ENCODE results near the gene TMEM250. TPM values are rescaled to one million over a fixed set of nuclear protein-coding genes. Genes with fewer than 3 reads are reported as not detected.

TMEM250 gene
- total RNA-seq, 4 donors from 2014 or later: 28.7 to 66.1 (median 45.3) TPM

- Histone ChIP-seq H3K36me3 (peaks cover 0 to 36% of the 10 kb centered on the region in 2 donors), H3K4me1 (peaks cover 0 to 46% (median 10%) of the 10 kb centered on the region in 3 donors), H3K27ac (peak overlapping the region; percentile 62 to 98 (median 97)), H3K9me3 (no peaks in the 10 kb centered on the region), H3K27me3 (no peaks in the 10 kb centered on the region), H3K4me3 (peak overlapping the region; percentile 63 to 96)
- WGBS, 2 donors (ENCODE audit: low coverage in 1 of 2): 41% methylated on average over 5 of the region's 23 CpGs; no CpG with 5 or more reads in 1 of the 2 donors
- no peak for ATAC-seq
- TF ChIP-seq POLR2A (IDR thresholded peaks at IDR 0.05) (no peak), POLR2AphosphoS5 (IDR thresholded peaks at IDR 0.05) (no peak), EP300 (IDR thresholded peaks at IDR 0.05) (no peak)
- TF ChIP-seq, protein P1, sequence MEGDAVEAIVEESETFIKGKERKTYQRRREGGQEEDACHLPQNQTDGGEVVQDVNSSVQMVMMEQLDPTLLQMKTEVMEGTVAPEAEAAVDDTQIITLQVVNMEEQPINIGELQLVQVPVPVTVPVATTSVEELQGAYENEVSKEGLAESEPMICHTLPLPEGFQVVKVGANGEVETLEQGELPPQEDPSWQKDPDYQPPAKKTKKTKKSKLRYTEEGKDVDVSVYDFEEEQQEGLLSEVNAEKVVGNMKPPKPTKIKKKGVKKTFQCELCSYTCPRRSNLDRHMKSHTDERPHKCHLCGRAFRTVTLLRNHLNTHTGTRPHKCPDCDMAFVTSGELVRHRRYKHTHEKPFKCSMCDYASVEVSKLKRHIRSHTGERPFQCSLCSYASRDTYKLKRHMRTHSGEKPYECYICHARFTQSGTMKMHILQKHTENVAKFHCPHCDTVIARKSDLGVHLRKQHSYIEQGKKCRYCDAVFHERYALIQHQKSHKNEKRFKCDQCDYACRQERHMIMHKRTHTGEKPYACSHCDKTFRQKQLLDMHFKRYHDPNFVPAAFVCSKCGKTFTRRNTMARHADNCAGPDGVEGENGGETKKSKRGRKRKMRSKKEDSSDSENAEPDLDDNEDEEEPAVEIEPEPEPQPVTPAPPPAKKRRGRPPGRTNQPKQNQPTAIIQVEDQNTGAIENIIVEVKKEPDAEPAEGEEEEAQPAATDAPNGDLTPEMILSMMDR (IDR thresholded peaks at IDR 0.05): no peak
Measured at GRCh38 chr9:136117291-136117915, 1.3 kb downstream of the TMEM250 start.

GRCh38 chr9:136116360-136117098 lies 2.1 kb downstream of the TMEM250 start:
- H3K4me3 ChIP-seq: no peak overlapping the region
- no peaks in the 10 kb centered on the region for H3K9me3 ChIP-seq
- TF ChIP-seq POLR2A (IDR thresholded peaks at IDR 0.05): no peak
- TF ChIP-seq, protein P1 (IDR thresholded peaks at IDR 0.05): no peak
- TF ChIP-seq EP300 (IDR thresholded peaks at IDR 0.05): no peak
- TF ChIP-seq POLR2AphosphoS5 (IDR thresholded peaks at IDR 0.05): no peak
- WGBS, 2 donors (ENCODE audit: low coverage in 1 of 2): 86 to 94% methylated on average over 11 to 12 of the region's 69 CpGs
- no peaks in the 10 kb centered on the region for H3K27me3 ChIP-seq
- H3K36me3 ChIP-seq: peaks cover 0 to 36% of the 10 kb centered on the region in 2 donors
- peaks cover 0 to 48% (median 10%) of the 10 kb centered on the region in 3 donors for H3K4me1 ChIP-seq
- no peak for ATAC-seq
- H3K27ac ChIP-seq: peak overlapping the region in 2 of 4 donors; percentile 97

GRCh38 chr9:136115641-136116359 lies 2.9 kb downstream of the TMEM250 start:
- 100% methylated on average over 2 of the region's 22 CpGs; no CpG with 5 or more reads in 1 of the 2 donors for WGBS, 2 donors (ENCODE audit: low coverage in 1 of 2)
- H3K4me1 ChIP-seq: peaks cover 0 to 55% (median 10%) of the 10 kb centered on the region in 3 donors

DNA sequence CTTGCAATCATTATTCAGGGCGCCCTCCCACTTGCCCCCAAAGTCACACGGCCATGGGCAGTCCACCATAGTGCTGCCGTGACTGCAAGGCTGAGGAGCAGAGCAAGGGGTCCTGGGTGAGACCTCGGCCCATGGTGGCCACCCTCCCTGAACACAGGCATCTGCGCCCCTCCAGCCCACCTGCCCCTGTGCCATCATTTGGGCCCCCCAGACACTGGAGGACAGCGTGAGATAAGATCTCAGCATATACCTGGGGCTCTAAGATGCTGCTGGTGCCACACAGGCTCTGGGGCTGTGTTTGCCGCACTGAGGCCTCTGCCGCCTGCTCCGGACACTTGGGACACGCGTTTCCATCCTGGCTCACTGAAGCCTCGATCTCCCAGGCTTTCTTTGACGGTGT lies 3.5 kb downstream of the TMEM250 start:
- no peak for ATAC-seq

More at GRCh38 chr9:136115641-136116359, 2.9 kb downstream of the TMEM250 start:
- TF ChIP-seq POLR2A (IDR thresholded peaks at IDR 0.05): no peak
- TF ChIP-seq POLR2AphosphoS5 (IDR thresholded peaks at IDR 0.05): no peak
- no peak overlapping the region for H3K4me3 ChIP-seq
- H3K27ac ChIP-seq: no peak overlapping the region
- H3K36me3 ChIP-seq: peaks cover 0 to 36% of the 10 kb centered on the region in 2 donors
- H3K9me3 ChIP-seq: no peaks in the 10 kb centered on the region
- no peak for ATAC-seq
- H3K27me3 ChIP-seq: no peaks in the 10 kb centered on the region

GRCh38 chr9:136114610-136115009 lies 4.1 kb downstream of the TMEM250 start:
- Histone ChIP-seq H3K4me1 (peaks cover 2 to 59% (median 19%) of the 10 kb centered on the region in 3 donors), H3K9me3 (no peaks in the 10 kb centered on the region), H3K36me3 (peaks cover 0 to 36% of the 10 kb centered on the region in 2 donors), H3K4me3 (no peak overlapping the region), H3K27me3 (no peaks in the 10 kb centered on the region), H3K27ac (no peak overlapping the region)
- no peak for TF ChIP-seq POLR2A (IDR thresholded peaks at IDR 0.05)
- TF ChIP-seq EP300 (IDR thresholded peaks at IDR 0.05): no peak
- no peak for TF ChIP-seq POLR2AphosphoS5 (IDR thresholded peaks at IDR 0.05)
- TF ChIP-seq, protein P1 (IDR thresholded peaks at IDR 0.05): no peak
- WGBS, 2 donors (ENCODE audit: low coverage in 1 of 2): 80 to 98% methylated on average over 3 to 8 of the region's 18 CpGs
- no peak for ATAC-seq

More for the DNA sequence above, 3.5 kb downstream of the TMEM250 start:
- TF ChIP-seq POLR2A (IDR thresholded peaks at IDR 0.05) (no peak), EP300 (IDR thresholded peaks at IDR 0.05) (no peak), POLR2AphosphoS5 (IDR thresholded peaks at IDR 0.05) (no peak)
- H3K4me3 ChIP-seq: no peak overlapping the region
- H3K4me1 ChIP-seq: peaks cover 2 to 59% (median 15%) of the 10 kb centered on the region in 3 donors
- H3K27me3 ChIP-seq: no peaks in the 10 kb centered on the region
- no peaks in the 10 kb centered on the region for H3K9me3 ChIP-seq
- 100% methylated on average over 1 of the region's 13 CpGs; no CpG with 5 or more reads in 1 of the 2 donors for WGBS, 2 donors (ENCODE audit: low coverage in 1 of 2)
- no peak overlapping the region for H3K27ac ChIP-seq
- peaks cover 0 to 36% of the 10 kb centered on the region in 2 donors for H3K36me3 ChIP-seq

Data from gastroesophageal sphincter (tissue), 4 donors.